GM19324 (cell line): ENCODE measurements around the gene PPCDC.

Experiments
- ATAC-seq: cut with Tn5 transposase; IDR thresholded peaks from one replicate; pipeline ENCODE4 v1.9.1; 2021; ENCODE audit warnings: mild to moderate bottlenecking, moderate library complexity; ENCODE audit not compliant: unreplicated experiment, low FRiP score

Gene PPCDC

DNA sequence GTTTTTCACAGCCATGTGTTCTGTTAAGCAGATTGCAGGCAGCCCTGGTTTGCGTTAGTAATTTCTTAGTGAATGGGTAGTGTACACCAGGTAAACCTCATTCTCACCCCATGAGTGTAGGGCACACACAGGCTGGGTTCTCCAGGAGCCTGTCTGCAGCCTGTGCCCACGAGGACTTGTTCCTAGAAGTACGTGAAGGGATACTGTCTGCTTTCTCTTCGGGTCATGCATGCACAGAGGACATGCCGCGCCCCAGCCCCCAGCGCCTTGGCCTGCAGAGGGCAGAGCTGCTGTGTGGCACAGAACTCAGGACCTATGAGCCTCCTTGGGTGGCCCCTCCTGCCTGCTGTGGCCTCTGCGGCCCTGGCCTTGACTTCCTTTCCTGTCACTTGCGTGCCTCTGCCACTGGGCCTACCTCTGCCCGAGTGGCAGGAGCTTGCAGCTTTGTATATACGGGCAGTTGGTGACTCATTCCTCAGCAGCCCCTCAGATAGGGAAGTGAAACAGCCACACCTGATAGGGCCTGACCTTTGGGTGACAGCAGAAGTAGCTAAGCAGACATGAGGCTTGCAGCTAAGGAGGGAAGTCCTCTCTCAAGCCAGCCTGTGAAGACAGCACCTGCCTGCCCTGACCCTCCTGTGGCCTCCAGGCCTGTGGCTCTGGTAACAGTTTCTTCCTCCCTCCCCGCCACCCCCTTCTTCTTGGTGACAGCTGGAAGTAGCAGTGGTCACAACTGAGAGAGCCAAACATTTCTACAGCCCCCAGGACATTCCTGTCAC lies 19.5 kb downstream of the PPCDC start:
- peak; percentile 78 for ATAC-seq

GRCh38 chr15:75043509-75044257 lies 20.3 kb downstream of the PPCDC start:
- ATAC-seq = peak; percentile 22

DNA sequence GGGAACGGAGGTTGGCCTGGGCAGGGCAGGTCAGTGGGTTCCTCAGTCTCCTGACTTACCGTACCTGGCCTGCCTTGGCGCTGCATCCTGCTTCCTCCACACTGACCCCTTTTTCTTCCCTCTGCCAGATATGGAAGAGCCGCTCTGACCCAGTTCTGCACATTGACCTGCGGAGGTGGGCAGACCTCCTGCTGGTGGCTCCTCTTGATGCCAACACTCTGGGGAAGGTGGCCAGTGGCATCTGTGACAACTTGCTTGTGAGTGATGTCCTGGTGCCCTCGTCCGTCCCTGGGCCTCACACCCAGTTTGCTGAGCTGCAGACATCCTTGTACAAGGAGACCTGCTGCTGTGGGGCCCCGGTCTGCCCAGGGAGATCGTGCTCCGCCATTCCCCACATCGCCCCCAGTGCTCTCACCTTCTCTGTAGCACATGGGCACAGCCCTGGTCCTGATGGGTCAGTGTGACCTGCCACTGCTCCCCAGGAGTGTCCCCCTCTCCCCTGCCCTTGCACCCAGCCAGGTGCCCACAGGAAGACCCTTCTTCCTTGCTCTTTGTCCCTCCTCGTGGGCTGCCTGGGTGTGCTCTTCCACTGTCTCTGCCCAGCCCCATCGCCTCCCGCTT lies 21.0 kb downstream of the PPCDC start:
- ATAC-seq = no peak

GRCh38 chr15:75045332-75046015 lies 22.1 kb downstream of the PPCDC start:
- ATAC-seq = no peak

DNA sequence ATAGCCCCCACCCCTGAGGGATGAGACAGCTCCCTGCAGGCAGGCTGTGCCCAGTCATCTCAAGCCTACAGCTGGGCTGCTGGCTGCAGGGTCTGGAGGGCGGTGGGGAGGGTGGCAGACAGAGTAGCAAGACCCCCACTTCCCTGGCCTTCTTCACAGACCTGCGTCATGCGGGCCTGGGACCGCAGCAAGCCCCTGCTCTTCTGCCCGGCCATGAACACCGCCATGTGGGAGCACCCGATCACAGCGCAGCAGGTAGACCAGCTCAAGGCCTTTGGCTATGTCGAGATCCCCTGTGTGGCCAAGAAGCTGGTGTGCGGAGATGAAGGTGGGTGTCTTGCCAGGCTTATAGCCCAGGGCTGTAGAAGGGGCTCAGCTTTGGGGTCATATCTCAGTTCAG lies 25.0 kb downstream of the PPCDC start:
- ATAC-seq = no peak

- no peak for ATAC-seq
These were observed 26.0 kb downstream of the PPCDC start for GRCh38 chr15:75049392-75049791.

- no peak for ATAC-seq
These were observed 26.9 kb downstream of the PPCDC start for GRCh38 chr15:75050283-75050682.

DNA sequence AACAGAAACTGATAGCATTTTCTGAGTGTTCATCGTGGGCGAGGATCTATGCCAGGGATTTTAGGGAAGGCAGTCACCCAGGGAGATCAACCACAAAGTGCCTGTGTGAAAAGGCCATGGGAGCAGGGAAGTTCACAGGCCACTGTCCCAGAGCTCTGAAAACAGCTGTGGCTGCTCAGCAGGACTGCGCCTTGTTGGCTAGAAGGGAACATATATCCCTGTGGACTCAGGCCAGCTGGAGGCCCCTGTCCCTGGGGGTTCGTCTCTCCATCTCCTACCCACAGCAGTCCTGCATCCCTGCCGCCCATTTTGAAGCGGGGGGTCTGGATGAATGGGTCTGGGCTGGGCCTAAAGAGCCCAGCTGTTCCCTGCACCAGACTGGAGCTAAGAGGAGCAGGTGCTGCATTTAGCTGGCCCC lies 27.8 kb downstream of the PPCDC start:
- ATAC-seq = no peak

DNA sequence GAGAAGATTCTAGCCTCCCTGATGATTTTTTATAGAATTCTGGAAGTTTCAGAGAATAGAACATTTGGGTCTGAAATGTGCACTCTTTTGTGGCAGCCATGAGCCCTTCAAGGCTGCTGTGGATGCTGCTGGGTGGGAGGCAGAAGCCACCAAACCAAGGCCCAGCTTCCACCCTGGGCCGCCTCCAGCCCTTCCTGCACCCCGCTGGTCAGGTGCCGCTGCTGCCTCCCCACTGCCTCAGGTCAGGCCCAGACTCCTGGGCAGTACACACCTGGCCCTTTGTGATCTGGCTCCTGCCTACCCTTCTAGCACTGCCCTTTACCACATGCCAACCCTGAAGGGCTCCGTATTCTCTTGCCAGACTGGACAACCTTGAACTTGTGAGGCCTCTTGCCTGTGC lies 28.3 kb downstream of the PPCDC start:
- no peak for ATAC-seq

- no peak for ATAC-seq
These were observed 29.8 kb downstream of the PPCDC start for GRCh38 chr15:75052972-75053747.

- ATAC-seq = no peak
These were observed 30.3 kb downstream of the PPCDC start for GRCh38 chr15:75053748-75054125.

GRCh38 chr15:75054172-75054897 lies 30.9 kb downstream of the PPCDC start:
- no peak for ATAC-seq

DNA sequence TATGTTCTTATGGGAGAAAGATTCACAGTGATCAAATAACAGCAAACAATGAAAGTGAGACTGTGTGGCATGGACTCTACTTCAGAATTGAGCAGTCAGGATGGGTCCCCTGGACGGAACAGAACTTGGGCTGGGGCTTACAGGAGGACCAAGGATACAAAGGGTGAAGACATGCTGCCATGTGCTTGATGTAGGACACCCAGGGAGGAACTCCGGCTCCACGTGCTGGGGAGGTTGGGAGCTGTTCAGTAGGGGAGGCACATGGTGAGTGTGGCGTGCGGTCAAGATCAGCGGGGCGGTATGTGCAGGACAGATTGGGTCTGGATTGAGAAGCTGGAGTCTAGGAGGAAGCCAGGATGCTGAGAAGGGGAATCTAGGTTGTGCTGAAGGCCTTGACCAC lies 32.6 kb downstream of the PPCDC start:
- no peak for ATAC-seq

DNA sequence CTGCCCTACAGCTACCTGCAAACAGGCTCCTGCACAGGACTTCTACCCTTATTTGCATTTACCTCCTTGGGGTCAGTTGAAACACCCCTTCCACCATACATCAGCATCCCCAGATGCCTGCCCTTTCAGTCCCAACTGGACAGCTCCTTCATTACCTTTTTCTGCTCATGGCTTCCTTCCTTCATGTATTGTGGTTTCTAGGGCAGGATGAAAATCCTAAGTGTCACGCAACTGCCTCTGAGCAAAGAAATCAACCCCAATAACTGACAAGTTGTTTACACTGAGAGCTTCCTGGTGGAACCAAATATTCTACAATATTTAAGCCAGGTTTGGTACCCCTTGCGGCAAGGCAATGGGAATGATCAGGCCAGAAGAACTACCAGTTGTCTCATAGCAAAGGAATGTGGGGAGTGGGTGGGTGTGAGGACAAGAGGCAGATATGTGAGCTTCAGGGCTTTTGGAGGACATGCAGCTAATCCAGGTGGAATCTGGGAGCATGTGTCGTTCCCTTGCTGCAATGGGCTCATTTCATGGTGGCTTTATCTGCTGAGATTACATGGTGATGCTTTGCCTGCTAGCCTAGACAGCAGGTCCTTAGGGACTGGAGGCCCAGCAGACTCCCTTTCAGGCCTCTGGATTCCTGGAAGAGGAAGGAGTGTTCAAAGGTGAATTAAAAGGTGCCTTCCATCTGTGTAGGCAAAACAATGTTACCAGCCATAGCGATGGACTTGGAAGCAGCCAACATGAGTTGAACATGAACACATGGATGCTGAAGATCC lies 34.9 kb downstream of the PPCDC start:
- no peak for ATAC-seq

DNA sequence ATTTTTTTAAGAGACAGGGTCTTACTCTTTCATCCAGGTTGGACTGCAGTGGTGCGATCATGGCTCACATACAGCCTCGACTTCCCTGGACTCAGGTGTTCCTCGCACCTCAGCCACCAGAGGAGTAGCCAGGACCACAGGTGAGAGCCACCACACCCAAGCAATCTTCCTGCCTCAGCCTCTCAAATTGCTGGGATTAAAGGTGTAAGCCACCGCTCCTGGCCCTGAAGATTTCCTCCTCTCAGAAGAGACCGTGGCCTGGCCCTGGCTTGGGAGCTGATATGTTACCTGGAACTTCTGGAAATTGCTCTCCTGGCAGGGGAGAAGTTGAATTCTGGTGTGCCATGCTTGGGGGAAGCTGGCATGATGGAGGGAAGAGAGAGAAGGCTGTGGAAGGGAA lies 36.2 kb downstream of the PPCDC start:
- ATAC-seq = no peak

- no peak for ATAC-seq
These were observed 37.9 kb downstream of the PPCDC start for GRCh38 chr15:75061272-75061671.

GRCh38 chr15:75062706-75063105 lies 39.3 kb downstream of the PPCDC start:
- ATAC-seq = no peak

- ATAC-seq = no peak
These were observed 39.9 kb downstream of the PPCDC start for GRCh38 chr15:75063338-75063737.

- no peak for ATAC-seq
These were observed 40.5 kb downstream of the PPCDC start for GRCh38 chr15:75063889-75064288.
